Glomerular visceral epithelial cell (primary cell): Measurements from ENCODE around the gene HDHD3.

Experiments
- DNase-seq: peaks from one replicate; pipeline ENCODE4 v3.0.0-alpha.2; 2016; ENCODE audit errors: extremely low spot score

HDHD3 gene

GRCh38 chr9:113363336-113363735 is 13.4 kb downstream of the HDHD3 start:
- DNase-seq = no peak

GRCh38 chr9:113361304-113362018 is 15.3 kb downstream of the HDHD3 start:
- DNase-seq = no peak

- DNase-seq = no peak
Observed at GRCh38 chr9:113360242-113360842, 16.4 kb downstream of the HDHD3 start.

- DNase-seq = no peak
Observed at GRCh38 chr9:113359385-113359784, 17.4 kb downstream of the HDHD3 start.

- no peak for DNase-seq
Observed at GRCh38 chr9:113356686-113357292, 20.0 kb downstream of the HDHD3 start.

DNA sequence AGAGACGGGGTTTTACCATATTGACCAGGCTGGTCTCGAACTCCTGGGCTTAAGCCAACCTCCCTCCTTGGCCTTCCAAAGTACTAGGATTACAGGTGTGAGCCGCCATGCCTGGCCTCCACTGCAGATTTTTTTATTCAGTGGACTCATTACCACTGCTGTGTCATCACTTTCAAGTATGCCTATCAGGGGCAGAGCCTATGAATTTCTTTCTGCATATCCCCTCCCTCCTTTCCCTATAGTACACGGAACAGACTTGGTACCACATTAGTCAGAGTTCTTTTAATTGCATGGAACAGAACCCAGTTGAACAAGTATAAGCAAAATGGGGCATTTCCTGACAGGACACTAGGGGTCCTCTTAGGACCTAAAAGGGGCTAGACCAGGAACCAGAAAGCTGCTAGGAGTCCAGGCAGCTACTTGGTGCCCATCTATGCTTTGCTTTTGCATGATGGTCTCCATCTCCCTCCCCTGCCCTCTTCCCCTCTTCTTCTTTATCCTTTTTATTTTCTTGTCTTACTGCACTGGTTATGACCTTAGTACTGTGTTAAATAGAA is 21.7 kb downstream of the HDHD3 start:
- DNase-seq = peak; percentile 23

DNA sequence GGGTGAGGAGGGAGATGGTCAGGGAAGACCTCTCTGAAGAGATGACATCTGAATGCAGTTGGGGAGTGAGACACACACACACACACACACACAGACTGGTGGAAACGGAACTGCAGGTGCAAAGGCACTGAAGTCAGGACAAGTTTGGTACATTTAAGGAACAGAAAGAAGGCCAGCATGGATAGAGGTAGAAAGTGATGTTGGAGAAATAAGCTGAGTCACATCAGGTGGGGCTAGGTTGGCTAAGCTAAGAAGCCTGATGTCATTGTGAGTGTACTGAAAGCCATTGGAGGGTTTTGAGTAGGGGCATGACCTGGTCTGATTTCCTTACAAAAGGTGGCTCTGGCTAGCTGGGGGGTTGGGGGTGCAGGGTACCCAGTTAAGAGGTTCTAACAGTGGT is 24.4 kb downstream of the HDHD3 start:
- DNase-seq = no peak

DNA sequence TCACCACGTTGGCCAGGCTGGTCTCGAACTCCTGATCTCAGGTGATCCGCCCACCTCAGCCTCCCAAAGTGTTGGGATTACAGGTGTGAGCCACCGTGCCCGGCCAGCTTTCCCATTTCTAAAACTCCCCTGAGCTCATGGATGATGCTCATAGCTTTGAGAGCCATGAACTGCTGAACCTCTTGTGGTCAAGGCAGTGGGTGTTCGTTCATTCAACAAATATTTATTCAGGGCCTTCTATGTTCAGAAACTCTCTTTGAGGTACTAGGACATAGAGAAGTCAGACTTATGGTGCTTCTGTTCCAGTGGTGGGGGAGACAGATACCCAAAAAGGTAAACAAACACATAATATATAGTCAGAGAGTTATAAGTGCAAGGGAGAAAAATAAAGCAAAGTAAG is 24.8 kb downstream of the HDHD3 start:
- no peak for DNase-seq

DNA sequence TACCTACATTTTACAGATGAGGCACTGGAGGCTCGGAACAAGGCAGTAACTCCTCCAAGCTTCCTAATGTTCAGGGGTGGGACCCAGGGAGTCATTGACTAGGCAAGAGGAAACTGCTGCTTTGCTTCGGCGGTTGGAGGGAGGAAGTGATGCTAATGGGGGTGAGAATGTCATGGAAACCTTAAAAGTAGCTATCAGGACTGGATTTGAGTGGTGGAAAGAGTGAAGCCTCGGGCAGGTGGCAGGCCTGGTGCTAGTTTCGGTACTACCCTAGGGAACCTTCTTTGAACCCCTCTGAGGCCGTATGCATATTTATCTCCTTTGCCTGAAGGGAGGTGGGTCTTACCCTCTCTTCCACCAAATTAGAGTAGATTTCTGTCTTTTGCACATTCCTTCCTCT is 25.8 kb downstream of the HDHD3 start:
- no peak for DNase-seq

GRCh38 chr9:113350107-113350661 is 26.6 kb downstream of the HDHD3 start:
- no peak for DNase-seq

- DNase-seq = peak; percentile 9
Observed at GRCh38 chr9:113349445-113350094, 27.2 kb downstream of the HDHD3 start, which contains the start of gene BSPRY. Gene BSPRY, plus strand, starts transcription at chr9:113349541. Its CDS starts 39 bp downstream, at chr9:113349580.

GRCh38 chr9:113349066-113349444 is 27.7 kb downstream of the HDHD3 start:
- no peak for DNase-seq

GRCh38 chr9:113348437-113348836 is 28.3 kb downstream of the HDHD3 start:
- no peak for DNase-seq

DNA sequence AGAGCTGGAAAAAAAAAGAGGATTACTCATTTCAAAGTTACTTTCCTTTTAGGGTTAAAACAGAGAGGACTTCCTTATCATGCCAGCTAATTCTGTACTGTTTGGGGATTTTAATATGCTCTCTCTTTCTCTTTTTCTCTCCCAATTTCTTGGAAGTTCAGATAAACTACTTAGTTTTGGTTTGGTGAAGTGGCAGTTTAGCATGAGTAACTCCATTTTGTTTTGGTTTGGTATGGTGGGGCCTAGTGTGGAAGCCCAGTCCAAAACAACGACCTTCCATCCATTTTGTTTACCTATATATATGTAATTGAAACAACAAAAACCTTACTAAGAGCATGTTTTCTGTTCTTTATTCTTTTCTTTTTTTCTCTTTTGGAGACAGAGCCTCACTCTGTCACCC is 31.1 kb downstream of the HDHD3 start:
- DNase-seq = no peak

DNA sequence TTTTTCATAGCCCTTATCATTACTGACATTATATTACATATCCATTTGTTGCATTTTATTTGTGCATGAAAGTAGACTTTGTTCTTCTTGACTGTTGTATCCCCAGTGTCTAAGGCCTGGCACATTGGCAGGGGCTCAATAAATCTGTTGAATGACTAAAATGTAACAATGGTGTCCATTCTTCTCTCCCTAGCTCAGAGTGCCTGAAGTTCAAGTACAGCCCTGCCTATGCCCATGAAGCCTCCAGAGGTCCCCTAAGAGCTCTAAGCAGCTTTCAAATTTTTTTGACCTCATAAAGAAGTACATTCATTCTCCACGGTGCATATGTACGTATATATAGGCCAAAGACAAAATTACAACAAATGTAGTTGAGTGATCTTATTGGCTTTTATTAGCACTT is 31.6 kb downstream of the HDHD3 start:
- no peak for DNase-seq

DNA sequence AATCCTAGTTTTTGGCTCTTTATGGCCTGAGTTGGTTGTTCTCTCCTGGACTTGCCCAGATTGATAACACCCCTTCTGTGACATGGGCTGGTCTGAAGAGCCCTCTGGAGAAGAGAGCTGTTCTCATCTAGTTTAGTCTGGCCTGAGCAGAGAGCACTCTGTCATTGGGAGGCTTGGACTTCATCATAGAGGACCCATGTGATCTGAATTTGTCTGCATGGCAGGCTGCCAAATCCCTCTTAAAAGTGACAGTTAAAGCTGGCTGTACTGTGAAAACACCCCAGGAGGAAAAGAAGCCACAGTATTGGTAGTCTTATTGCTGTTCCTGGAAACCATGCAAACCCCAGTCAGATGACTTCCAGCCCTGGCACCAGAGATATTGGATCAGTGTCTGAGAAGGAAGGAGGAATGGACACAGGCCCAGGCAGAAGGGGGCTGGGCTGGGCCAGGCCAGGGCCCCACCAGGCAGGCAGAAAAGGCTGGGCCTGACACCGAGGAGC is 33.0 kb downstream of the HDHD3 start:
- DNase-seq = peak; percentile 14

DNA sequence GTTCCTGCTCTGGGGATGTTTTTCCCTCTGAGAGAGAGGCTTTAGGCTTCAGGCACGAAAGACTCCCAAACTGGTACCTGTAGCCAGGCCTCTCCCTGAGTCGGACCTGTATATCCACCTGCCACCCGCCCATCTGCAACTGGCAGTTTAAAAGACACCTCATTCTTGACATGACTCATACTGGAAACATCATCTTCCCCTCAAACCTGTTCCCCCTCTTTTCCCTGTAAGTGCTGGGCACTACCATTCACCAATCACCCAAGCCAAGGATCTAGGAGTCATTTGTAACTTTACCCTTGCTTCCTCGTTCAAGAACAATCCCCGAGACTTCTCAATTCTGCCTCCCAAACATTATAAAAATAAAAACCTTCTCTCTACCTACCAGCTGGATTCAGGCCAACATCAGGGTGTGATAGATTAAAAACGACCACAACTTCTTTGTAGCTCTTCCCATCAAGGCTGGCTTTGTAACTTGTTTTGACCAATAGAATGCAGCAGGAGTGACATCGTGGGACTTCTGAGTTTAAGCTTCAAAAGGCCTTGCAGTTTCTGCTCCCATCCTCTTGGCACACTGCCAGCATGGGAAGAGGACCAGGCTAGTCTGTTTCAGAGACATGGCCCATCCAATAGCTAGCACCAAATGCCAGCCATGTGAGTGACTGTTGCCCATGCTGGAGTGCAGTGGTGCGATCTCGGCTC is 34.9 kb downstream of the HDHD3 start:
- DNase-seq = peak; percentile 13

DNA sequence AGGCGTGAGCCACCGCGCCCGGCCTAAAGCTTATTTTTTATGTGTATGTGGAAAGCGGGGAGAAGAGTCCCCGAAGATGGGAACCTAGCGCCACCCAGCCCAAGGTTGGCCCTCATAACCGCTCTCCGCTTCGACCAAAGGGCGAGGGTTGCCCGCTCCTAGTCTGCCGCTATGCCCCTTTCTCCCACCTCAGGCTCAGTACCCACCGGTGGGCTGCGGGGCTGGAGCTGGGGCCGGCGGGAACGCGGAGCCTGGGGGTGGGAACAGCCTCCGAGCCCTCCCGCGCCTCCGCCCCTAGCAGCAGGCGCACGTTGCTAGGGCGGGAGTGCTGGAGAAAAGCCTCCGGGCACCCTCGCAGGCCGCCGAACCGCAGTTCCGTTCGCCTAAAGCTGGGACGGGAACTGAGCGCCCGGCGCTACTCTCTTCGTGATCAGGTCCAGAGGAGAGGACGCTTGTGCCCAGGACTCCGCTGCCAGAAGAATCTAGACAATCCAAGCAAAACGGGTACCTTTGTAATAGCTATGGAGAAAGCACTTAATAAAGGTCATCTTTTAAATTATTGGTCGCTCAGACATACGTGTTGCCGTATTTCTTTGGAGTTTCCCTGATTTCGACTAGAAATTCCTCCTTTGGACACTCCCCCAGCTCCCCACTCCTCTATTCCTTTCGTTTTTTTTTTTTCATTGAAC is 36.6 kb downstream of the HDHD3 start, which contains the start of gene WDR31:
WDR31 (minus strand) TSS at position 265 of the 689 bp plus-strand sequence. CDS start 8,253 bp downstream, outside the sequence.
- DNase-seq = peak; percentile 91

- no peak for DNase-seq
Observed at GRCh38 chr9:113337714-113338113, 39.1 kb downstream of the HDHD3 start.

DNA sequence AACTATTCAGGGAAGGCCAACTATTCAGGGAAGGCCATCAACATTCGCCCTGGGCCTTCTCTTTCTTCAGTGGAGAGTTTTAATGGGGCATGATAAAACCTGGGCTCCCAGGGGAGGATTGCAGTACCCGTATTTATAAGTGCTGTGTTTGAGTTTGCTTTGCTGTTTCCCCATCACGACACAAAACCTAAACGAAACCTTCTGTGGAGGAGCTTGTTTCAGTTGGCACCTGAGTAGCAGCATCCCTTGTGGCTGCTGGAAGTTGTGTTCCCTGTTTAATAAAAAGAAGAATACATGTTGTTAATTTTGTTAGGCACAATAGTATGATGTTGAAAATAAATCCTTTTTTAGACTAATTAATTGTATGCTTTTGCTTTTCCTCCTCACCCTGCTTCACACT is 45.0 kb downstream of the HDHD3 start:
- no peak for DNase-seq
